DMS 273 (cell line): ENCODE measurements around the gene TTYH3.
"Not testable (repeated sequence)": the region's sequence is repeated elsewhere in the genome, so short reads cannot be mapped to it uniquely, and the experiment has no call there.

Experiments
- DNase-seq: peaks from one replicate; lab custom pipeline; 2025; ENCODE audit not compliant: unreplicated experiment; lab: John Stamatoyannopoulos, UW

TTYH3 gene

GRCh38 chr7:2681929-2682799, 50.4 kb downstream of the TTYH3 start:
- DNase-seq: no peak

DNA sequence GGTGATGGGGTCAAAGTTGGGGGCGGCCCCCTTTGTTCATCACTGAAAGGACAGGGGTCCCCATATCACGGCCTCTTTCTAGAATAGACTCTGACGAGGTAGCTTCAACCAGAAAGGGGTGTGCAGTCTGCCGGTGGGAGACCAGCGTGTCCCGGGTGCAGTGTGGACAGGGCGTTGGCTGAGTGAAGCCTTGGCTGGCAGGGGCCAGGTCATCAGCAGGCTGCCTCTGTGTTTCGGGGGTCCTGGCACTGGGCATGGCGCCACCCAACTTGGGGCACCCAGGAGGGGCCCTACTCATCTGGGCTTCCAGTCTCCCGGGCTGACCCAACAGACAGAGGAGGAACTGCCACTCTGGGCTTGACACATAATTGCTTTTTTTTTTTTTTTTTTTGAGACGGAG, 52.7 kb downstream of the TTYH3 start:
- DNase-seq: no peak

DNA sequence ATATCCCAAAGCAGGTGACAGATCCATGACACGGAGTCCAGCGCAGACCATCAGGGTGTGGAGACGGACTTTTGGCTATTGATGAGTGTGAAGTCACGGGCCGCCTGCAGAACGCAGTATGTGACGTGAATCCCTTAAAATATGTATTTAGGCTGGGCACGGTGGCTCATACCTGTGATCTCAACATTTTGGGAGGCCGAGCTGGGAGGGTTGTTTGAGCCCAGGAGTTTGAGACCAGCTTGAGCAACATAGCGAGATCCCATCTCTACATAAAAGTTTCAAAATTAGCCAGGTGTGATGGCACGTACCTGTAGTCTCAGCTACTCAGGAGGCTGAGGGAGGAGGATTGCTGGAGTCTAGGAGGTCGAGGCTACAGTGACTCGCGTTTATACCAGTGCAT, 54.3 kb downstream of the TTYH3 start:
- DNase-seq: no peak

- DNase-seq: peak; percentile 59
Measured at GRCh38 chr7:2687338-2687869, 55.6 kb downstream of the TTYH3 start.

DNA sequence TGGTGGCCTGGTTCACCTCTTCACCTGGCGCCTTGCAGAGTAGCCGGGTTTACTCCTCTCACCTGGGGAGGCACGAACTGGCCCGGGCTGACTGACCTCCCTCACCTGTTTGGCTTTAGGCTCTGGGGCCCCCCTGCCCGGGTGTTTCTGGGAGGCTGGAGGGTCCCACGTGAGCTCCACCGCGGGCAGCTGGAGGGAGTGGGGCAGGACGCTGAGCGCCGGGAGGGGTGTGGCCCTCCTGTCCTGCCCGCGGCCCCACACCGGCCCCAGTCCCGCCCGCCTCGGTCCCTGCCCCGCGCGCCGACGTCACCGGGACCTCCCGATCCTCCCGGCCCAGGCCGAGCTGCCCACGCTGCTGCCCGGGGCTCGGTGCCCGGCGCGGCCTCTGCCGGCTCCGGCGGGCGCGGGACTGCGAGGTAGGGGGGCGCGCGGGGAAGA, 56.1 kb downstream of the TTYH3 start, which contains the start of gene AMZ1:
Gene AMZ1 (plus strand): TSS at position 322 of the 438 bp plus-strand sequence. CDS start 12,250 bp downstream, outside the sequence.
- no peak for DNase-seq

- peak; percentile 45 for DNase-seq
Measured at GRCh38 chr7:2688409-2689342, 56.9 kb downstream of the TTYH3 start.

DNA sequence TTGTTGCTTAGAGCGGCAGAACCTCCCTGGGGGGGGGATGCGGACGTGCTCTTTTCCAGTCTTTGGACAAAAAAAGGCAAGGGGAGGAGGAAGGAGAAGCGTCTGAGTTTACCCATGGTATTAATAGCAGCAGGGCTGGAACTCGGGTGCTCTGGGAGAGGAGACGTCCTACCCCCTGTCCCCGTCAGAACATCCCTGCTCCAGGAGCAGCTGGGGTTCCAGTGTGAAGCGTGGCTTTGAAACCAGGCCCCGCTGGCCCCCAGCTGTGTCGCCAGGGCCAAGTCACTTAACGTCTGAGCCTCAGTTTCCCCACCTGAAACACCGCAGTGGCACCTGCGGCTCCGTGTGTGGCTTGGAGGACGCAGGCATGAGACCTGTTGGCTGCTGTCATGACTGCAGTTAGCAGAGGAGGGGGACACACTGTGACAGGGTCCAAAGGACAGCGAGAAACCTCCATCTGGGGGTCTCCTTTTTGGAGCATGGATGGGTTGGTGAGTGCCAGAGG, 57.6 kb downstream of the TTYH3 start:
- no peak for DNase-seq

DNA sequence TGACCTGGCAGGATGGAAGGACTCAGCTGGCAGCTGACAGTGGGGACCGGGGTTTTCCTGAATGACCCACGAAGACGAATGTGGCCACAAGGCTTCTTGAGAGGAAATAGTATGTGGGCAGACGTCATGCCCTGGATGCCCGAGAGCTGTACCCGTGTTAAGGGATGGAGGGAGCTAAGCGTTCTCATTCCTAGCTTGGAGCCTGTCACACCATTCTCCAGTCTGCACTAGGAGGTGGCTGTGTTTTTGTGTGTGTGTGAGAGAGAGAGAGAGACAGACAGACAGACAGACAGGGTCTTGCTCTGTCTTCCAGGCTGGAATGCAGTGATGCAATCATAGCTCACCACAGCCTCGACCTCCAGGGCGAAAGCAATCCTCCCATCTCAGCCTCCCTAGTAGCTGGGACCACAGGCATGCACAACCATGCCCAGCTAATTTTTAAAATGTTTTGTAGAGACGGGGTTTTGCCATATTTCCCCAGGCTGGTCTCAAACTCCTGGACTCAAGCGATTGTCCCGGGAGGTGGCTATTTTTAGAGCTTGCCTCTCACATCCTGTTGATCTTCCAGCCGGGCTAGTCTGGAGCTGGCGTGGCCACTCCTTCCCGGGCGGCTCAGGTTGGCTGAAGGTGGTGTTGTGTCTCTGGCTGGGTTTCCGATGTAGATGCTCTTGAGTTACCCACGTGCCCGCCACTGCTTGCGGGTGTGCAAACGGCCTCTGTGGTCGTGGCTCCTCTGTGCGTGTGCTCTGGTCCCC, 58.3 kb downstream of the TTYH3 start:
- DNase-seq: no peak

DNA sequence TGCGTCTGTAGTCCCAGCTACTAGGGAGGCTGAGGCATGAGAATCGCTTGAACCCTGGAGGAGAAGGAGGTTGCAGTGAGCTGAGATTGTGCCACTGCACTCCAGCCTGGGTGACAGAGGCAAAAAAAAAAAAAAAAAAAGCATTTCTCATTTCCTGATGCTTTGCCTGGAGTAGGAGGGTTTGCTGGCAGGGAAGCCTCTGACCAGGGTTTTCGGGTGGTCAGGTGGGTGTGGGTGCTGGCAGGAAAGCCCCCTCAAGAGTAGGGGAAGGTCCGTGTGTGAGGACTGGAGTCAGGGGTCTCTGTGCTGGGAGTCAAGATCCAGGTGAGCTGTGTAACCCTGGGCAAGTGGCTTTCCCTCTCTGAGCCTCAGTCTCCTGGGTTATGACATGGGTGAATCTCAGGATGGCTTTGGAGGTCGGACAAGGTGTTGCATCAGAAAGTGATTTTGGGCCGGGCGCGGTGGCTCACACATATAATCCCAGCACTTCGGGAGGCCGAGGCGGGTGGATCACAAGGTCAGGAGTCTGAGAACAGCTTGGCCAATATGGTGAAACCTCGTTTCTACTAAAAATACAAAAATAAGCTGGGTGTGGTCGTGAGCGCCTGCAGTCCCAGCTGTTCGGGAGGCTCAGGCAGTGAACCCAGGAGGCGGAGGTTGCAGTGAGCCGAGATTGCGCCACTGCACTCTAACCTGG, 59.4 kb downstream of the TTYH3 start:
- DNase-seq: no peak

DNA sequence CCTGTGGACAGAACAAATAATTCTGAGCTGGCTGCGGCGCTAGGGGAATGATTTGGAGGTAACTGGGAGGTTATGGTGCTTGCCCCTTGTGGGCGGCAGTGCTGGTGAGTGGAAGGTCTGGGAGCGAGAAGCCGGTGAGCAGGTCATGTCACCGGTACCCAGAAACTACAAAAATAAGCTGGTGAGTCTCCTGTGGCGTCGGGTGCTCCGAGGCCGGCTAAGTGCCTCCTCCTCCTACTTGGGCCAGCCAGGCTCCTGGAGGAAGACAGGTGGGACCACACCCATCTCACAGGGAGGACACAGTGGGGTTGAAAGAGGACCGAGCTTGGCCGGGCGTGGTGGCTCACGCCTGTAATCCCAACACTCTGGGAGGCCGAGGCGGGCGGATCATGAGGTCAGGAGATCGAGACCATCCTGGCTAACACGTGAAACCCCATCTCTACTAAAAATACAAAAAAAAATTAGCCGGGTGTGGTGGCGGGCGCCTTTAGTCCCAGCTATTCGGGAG, 60.2 kb downstream of the TTYH3 start:
- not testable (repeated sequence) for DNase-seq

DNA sequence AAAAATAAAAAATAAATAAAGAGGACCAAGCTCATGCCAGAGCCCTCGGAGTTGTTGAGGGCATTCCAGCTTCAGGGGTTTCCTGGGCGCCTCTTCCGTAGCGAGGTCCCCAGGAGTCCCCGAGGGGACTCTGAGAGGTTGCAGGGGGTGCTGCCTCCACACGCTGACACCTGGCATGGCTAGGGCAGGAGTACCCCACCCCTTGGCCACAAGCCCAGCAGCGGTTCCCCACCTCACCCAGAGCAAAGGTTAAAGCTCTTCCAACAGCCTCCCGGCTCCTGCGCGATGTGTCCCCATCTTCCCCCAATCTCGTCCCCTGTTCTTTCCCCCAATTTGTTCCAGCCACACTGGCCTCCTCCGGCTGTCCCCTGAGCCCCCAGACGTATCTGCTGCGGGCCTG, 60.8 kb downstream of the TTYH3 start:
- DNase-seq: no peak

GRCh38 chr7:2693420-2694121, 61.8 kb downstream of the TTYH3 start:
- DNase-seq: not testable (repeated sequence)

DNA sequence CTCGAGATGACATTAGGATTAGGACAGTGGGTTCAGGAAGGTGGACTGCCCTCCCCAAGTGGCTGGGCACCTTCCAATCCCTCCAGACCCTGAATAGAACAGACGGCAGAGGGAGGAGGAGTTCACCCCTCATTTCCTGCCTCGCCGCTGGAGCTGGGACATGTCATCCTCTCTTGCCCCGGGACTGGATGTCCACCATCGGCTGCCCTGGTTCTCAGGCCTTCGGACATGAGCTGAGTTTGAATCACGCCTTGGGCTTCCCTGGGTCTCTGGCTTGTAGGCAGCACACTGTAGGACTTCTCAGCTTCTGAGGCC, 62.3 kb downstream of the TTYH3 start:
- not testable (repeated sequence) for DNase-seq

DNA sequence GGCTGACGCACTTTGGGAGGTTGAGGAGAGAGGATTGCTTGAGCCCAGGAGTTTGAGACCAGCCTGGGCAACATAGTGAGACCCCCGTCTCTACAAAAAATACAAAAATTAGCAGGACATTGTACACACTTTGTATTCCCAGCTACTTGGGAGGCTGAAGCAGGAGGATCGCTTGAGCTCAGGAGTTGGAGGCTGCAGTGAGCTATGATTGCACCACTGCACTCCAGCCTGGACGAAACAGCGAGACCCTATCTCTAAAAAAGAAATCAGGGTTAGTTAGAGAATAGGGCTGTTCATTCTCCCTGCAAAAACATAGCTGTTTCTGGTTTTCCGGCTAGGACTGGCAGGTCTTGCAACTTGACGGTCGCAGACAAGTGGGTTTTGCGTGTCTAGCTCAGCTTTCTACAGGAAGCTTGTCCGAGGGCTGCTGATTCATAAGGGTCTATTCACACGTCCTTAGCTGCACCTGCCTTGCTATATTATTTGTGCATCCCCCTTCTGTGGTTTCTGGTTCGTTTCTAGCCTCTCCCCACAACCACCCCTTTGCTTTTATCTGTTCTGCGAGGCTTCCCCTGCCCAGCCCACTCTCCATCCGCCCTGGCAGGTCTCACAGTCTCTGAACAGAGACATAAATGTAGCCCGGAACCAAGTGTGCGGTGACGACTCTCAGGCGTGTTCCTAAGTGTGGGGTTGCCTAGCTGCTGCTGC, 66.9 kb downstream of the TTYH3 start:
- DNase-seq: no peak

DNA sequence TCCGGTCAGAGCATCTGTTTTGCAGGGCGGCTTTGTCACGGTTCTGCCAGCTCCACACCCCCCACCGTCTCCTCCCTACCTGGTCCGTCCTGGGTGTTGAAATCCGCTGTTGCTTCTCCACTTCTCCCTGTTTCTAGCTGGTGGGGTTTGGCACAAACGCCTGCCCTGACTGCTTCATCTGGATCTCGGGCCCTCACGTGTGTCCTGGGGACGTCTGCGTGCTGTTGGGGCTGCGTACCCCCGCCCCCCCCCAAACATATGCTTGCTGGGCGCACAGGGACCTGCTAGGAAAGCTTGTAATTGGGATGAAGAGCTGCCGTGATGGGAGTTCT, 67.5 kb downstream of the TTYH3 start:
- DNase-seq: peak; percentile 54

GRCh38 chr7:2700141-2700850, 68.5 kb downstream of the TTYH3 start:
- DNase-seq: no peak

DNA sequence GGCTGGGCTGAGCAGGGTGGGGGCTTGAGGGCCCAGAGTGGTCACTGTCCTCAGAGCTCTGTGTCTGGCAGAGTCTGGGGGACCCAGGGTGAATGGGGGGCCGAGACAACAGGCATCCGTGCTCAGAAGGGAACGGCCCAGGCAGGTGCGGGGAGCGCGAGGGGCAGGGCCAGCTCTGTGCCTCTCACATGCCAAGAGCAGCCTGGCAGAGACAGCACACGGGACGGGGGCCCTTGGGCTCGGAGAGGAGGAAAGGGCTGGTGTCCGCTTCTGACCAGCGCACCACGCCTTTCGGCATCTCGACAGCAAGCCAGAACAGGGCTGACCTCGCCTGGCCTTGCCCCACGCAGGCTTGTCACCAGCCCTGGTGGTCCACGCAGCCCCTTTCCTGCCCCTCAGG, 69.6 kb downstream of the TTYH3 start:
- DNase-seq: no peak
